Stromal cell of bone marrow (primary cell): Measurements from ENCODE around the gene ZBTB32.

Experiments
- DNase-seq: peaks from one replicate; pipeline ENCODE4 v3.0.0-alpha.2; 2012; ENCODE audit warnings: low read depth

The ZBTB32 gene

DNA sequence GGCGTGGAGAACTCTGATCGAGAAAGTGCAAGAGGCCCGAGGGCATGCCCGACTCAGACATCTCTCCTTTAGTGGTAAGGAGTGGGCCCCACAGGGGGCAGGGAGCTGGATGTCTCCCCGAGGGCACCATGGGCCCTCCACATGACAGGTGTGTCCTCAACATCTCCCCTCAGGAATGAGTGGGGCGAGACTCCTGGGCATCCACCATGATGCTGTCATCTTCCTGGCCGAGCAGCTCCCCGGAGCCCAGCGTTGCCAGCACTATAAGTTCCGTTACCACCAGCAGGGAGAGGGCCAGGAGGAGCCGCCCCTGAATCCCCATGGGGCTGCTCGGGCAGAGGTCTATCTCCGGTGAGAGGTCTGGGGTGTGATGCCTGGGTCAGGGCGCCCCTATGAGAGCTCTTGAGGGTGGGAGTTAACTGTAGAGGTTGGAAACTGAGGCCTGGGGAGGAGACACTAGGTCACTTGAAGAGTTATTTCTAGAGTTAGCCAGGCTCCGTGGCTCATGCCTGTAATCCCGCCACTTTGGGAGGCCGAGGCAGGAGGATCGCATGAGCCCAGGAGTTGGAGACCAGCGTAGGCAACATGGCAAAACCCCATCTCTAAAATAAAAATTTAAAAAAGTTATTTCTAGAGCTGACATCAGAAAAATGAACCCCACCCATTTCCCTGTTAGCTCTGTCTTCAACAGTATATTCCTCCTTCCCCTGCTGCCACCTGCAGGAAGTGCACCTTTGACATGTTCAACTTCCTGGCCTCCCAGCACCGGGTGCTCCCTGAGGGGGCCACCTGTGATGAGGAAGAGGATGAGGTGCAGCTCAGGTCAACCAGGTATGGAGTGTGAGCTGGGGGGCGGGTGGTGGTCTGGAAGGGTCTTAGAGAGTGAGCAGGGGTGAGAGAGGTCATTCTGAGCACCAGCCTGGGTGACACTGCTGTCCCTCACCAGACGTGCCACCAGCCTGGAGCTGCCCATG is 32.8 kb downstream of the ZBTB32 start:
- DNase-seq, result no peak

DNA sequence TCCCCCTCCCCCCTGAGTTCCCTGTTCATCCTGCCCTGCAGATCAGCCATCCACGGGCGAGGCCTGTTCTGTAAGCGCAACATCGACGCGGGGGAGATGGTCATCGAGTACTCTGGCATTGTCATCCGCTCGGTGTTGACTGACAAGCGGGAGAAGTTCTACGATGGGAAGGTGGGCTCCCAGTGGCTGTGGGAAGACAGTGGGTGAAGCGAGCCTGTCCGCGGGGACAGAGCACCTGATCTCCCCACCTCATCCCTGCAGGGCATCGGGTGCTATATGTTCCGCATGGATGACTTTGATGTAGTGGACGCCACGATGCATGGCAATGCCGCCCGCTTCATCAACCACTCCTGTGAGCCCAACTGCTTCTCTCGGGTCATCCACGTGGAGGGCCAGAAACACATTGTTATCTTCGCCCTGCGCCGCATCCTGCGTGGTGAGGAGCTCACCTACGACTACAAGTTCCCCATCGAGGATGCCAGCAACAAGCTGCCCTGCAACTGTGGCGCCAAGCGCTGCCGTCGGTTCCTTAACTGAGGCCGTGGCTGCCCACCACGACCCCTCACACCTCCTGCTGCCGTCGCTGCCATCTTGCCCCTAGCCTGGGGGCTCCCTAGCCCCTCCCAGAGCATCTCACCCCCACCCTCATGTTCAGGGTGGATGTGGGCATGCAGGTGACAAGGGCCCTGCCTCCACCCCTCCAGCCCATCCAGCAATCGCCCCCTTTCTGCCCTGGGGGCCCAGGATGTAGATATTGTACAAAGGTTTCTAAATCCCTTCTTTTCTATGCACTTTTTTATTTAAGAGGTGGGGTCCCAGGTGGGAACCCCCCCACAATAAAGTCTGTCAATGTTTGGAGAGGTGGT is 33.9 kb downstream of the ZBTB32 start:
- DNase-seq, result no peak

DNA sequence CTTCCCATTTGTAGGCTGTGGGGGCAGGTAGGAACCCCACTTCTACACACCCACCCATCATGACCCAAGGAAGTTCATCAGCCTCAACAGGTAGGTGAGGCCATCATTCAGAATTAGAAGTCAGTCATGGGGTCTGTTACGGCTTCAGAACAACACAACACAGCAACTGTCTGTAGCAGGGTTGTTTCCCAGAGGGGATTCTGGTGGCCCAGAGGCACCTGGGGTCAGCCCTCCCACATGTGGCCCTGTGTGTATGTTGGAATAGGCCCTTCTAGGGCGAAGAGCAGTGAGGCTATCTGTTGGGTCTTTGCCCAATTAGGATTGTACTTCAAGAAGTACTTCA is 34.5 kb downstream of the ZBTB32 start:
- DNase-seq, result no peak

DNA sequence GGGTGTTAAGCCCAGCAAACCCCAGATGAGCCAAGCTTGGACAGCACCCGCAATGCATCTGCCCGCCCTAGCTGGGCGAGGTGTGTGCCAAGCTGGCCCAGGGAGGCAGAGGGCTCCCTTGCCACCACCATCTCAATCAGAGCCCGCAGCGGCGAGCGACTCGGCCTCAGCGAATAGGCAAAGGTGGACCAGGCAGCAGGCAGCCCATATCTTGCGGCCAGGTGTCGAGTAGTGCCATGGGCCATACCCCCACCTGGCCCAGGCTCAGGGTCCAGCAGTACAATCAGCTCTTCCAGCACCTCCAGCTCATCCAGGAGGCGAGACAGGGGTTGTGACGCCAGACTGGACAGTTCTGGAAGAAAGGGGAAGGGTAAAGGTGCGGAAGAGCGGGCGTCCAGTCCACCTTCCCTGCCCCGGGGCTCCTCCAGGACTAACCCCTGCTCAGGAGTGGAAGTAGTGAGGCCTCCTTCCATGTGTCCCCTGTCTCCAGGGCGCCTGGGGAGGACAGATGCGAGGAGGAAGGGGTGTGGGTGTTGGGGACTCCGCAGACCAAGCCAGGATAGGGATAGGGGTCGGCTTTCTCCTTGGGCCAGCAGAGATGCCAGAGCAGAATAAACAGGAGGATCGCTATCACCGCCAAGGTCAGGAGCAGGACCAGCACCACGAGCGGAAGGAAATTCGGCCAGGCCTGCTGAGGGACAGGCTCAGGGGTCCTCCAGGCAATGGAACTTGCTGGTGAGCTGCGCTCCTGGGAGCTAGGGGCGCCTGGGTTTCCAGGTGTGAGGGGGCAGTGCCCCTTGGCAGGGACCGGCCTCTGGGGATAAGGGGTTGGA is 35.1 kb downstream of the ZBTB32 start:
- no peak for DNase-seq

DNA sequence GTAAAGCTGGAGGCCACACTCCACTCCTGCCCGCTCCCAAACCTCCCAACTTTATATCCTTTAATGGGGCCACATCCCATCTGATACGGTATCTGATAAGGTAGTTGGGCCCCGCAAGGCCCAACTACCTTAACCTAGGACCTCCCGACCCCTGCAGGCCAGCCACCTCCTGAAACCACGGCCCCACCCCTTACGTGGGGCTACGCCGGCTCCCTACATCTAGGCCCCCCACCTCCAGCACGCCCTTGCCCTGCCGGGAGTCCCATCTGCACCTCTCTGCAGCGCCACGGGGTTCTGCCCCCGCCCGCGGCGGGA is 35.7 kb downstream of the ZBTB32 start:
- DNase-seq, result no peak

DNA sequence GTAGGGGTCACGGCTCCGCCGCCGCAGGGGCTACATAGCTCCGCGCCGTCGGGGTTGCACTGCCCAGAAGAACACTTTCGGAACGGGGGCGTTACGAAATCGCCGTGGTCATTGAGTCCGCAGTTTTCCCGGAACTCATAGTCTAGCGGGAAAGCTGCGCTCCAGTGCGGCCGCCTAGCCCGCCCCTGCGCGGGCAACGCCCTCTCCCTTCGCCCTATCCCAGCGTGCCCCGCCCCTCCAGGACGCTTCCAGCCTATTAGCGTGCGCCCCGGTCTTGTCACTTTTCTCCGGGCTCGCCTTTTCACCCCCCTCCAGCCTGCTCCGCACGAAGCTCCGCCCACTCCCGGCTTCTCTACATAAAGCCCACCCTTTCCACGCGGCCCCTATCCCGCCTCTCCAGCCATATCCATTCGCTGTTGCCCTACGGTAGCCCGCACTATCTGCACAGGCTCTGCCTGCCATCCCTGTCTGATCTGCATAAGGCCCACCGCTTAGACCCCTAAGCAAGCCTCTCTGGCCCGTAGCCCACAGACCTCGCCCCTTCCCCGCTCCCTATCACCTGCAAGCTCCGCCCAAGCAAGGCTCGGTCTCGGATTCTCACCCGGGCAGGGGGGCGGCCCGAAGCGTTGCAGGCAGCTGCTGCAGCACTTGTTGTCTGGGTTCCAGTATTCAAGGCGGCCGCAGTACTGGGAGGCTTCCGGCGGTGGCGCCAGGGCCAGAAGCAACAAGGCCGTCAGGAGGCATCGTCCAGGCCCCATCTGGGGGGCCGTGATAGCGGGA is 36.3 kb downstream of the ZBTB32 start:
- peak; percentile 95 for DNase-seq

DNA sequence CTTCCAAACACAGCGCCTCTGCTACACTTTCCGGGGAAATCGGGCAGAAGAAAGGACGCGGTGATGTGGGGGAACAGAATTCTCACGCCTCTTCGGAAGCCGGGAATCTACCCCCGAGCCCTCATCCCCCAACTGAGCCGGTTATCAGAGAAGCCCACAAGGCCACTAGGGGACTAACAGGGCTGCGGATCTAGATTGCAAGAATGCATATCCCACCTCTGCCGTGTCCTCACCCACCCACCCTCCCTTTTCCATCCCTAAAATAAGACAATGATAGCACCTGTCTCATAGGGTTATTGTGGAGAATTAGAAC is 36.8 kb downstream of the ZBTB32 start:
- DNase-seq, result no peak

DNA sequence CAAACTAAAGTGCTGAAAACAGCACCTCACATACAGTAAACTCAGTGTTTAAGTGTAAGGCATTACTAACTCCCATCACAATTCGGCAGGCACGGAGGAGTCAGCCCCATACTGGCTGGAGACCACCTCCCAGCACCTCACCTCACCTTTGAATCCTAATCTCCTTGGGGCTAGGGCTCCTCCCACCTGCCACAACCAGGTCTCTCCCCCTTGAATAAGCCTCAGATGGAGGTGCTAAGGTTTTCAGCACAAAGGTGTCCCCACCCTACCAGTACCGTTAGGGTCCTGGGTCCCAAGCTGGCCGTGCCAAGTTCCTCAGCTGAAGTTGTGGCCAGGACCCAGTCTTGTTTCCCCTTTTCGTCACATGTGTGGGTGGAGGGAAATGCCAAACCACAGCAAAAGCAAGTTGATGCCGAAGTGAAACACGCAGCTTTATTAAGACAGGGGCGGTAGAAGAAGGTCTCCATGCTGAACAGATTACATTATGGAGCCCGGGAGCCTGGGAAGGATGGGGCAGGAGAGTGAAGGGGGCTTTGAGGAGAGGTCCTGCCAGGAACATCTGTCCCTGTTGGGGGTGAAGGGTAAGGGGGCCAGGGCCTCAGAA is 37.9 kb downstream of the ZBTB32 start, which contains the start of gene IGFLR1:
Gene IGFLR1, minus strand, starts transcription at position 332 of the 604 bp plus-strand sequence. CDS start 1,272 bp downstream, outside the sequence.
- no peak for DNase-seq

DNA sequence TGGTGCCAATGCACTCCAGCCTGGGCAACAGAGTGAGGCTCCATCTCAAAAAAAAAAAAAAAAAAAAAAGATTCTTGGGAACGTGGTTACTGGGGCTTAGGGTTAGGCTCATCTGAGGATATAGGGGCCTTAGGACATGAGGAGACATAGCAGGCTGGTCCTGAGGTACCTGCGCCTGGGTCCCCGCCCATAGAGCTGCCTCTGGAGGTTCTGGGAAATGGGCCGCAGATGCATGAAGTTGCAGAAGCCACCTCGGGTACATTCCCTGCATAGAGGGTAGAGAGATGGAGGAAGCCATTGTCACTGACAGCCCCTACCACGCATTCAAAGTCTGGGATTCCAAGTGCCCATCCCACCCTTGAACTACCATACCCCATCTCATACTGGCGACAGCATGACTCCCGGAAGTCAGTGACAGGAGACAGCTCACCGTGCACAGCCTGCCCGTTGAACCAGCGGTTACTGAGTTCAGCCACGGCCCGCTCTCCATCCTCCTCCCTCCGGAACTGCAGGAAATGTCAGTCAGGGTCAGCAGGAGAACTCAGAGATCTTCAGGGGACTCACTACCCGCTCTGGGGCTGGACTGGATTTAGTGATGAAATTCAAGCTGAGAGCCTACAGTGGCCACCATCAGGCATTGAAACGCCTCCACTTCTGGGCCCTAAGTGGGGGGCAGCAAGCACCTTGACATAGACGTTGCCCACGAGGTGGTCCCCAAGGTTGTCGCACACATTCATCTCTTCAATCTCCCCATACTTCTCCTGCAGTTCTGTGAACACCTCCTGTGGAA is 39.5 kb downstream of the ZBTB32 start:
- DNase-seq, result no peak

DNA sequence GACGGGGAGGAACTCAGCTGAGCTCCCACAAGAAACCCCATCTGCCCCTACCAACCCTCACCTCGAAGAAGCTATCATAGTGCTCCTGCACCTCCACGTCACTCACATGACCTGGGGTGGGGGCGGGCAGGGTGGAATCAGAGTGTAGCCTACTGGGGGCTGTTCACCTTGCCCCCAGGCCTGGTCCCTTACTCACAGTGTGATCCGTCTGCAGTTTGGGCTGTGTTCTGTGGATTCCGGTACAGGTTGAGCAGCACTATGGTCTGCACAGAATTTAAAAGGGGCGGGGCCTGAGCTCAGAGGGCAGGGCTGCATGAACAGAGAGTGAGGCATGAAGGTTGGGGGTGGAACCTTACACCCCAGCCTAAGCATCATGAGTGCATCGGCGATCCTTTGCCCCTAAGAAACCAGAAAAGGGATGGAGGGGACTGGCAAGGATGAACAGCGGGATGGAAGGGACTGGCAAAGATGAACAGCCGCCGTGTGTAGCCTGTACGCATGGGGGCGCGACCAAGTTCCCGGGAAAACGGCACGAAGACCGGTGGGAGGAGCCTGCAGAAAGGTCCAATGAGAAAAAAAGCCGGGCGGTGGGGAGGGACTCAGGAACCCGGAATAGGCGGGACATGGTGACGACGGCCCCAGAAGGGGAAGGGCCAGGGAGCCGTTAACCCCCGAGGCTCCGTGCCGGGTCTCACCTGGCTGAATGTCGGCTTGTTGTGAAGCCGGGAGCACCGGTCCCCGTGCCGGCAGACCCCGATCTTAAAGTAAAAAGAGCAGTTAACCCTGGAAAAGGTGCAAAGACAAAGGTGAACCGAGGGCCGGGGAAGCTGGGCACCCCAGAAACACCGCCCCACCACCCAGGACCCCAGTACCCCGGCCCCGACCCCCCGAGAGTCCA is 40.3 kb downstream of the ZBTB32 start:
- DNase-seq, result peak; percentile 96

DNA sequence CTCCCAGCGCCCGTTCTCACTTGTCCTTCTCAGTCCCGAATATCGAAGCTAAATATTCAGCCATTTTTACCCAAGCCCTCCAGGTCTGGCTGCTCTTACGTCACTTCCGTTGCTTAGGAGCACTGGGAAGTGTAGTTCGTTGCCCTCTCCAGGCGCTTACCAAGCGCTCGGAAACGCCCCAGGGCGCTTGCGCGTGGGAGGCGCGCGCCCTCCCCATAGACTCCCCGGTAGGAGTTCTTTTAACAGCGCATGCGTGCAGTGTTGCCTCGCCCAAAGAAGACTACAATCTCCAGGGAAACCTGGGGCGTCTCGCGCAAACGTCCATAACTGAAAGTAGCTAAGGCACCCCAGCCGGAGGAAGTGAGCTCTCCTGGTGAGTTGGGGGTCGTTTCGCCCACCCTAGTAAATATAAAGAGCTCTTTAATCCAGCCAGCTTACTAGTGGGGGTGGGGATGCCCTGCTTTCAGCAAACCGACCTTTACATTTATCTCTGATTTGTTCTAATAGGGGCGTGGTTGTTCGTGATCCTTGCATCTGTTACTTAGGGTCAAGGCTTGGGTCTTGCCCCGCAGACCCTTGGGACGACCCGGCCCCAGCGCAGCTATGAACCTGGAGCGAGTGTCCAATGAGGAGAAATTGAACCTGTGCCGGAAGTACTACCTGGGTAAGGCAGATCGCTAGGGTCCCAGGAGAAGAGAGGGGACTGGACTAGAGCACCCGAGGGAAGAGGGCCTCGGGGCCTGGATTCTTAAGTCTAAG is 41.1 kb downstream of the ZBTB32 start, which contains the start of the genes PSENEN and U2AF1L4:
Gene PSENEN, plus strand, starts transcription at position 324 of the 759 bp plus-strand sequence. Its CDS starts 280 bp downstream, at position 604.
Gene U2AF1L4, minus strand, starts transcription at position 91 of the 759 bp plus-strand sequence. Its CDS starts 27 bp downstream, at position 64.
- DNase-seq, result peak; percentile 99

DNA sequence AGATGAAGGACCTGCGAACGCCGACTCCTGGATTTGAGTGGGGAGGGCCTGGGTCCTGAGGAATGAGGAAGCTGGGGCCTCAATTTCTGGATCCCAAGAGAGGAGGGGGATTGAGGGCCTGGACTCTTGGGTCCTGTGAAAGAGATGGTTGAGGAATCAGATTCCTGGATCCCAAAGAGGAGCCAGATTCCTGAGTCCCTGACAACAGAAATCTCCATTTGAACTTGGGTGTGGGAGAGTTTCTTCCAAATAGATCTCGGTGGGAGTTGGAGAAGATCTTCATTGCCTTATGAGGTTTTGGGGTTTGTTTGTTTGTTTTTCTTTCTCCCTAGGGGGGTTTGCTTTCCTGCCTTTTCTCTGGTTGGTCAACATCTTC is 41.7 kb downstream of the ZBTB32 start:
- no peak for DNase-seq

DNA sequence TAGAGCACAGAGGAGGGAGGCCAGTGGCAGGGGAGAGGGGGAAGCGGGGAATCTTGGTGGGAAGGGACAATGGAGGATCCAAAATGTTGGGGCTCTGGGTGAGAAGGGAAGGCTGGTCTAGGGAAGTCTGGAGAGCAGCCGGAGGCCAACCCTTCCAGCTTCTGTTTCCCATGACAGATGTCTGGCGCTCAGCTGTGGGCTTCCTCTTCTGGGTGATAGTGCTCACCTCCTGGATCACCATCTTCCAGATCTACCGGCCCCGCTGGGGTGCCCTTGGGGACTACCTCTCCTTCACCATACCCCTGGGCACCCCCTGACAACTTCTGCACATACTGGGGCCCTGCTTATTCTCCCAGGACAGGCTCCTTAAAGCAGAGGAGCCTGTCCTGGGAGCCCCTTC is 42.2 kb downstream of the ZBTB32 start:
- no peak for DNase-seq

DNA sequence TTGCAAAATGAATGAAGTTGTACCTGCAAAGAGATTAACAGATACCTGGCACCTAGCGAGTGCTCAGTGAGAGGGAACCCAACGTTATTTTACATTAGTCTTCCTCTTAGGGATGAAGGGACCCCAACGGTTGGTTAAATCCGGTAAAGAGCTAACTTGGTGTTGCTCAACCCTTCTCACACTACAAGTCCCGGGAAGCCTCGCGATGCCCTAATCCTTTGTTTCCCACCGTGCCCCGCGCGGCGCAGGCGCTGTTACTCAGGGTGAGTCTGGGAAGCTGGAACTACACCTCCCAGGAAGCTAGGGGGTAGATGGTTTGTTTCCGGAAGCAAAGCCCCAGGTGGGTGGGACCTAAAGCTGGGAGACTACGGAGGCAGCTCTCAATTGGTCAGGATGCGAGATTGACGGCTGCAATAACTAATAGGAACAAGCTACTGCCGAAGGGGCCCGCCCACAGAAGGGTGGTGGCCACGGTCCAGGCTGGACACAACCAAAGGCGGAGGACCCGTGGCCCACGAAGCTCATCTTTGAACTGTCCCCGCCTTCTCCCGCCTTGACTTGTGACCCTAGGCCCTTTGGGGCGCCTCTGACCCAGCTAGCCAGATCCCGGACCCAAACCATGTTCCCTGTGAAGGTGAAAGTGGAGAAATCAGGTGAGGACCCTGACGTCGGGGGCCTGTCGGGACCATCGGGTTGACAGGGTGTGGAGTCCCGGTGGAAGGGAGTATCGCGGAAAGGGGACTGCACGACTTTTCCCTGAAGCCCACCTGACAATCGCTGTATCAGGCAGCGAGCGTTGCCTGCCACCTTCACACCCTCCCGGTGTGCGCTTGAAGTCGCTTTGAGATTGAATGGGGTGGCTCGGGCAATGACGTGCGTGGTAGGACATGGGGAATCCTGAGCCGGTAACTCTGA is 44.0 kb downstream of the ZBTB32 start, which contains the start of gene LIN37:
Gene LIN37, plus strand, starts transcription at position 471 of the 915 bp plus-strand sequence. Its CDS starts 149 bp downstream, at position 620.
- DNase-seq, result peak; percentile 99

DNA sequence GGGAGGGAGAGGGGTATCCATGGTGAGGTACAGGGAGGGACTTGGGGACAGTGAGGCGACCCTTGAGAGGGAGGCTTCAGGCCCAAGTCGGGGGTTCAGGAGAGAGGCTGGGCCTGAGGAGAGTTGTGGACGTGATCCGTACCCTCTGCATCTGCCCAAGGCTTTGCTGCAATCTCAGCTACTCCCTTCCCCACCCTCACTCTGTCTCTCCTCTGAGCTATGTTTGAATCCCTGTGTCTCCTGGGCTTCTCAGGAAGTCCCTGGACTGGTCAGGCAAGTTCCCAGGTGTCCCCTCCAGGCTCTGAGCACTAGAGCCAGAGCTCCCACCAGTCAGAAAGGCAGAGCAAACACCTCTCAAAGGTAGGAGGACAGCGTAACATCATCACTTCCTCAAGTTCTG is 45.8 kb downstream of the ZBTB32 start:
- no peak for DNase-seq

DNA sequence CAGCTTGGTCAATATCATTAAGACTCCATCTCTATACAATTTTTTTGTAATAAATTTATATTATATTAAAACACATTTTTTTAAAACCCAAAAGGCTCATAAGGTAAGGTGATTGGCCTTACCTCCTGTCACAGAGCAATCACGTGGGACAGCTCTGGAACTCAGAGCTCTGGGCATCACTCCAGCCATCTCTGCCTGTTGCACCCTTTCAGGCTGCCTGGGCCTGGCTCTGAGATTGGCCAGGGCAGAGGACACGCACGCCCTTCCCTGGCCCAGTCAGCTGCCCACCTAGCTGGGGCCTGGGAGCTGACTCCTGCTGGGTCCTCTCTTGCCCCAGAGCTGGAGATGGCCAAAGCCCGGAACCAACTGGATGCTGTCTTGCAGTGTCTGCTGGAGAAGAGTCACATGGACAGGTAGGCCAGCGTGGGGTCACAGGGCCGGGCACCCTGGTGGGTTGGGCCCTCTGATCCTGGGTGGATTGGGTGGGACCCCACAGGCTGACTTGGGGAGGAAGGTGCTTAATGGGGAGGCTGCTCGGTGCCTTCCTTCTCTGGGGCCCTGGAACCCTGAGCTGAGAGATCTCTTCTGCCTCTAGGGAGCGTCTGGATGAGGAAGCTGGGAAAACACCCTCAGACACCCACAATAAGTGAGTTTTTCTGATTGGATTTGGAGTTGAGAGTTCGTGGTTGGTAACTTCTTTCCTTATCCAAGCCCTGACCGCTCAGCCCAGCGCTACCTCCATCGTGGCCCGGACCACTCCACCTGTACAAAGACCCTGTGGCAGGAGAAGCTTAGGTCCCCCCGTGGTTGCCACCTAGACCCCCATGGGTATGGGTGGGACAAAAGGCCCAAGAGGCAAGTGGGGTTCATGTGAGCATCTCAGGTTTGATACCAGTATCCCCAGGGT is 47.7 kb downstream of the ZBTB32 start:
- DNase-seq, result no peak
